OCI-LY7 (cell line): ENCODE results near the gene TMEM273. TPM values are rescaled to one million over a fixed set of nuclear protein-coding genes. Genes with fewer than 3 reads are reported as not detected.

ENCODE experiments used
- BruUV-seq: library from RNA; stranded (reverse); fragments of 400-500 nt; replicated peaks from 2 replicates; lab custom pipeline; 2021; lab: Mats Ljungman, UMichigan
- CTCF ChIA-PET: fragments of 300-600 bp; sonication (Branson Sonifier 250); formaldehyde crosslinking; loops from one replicate; lab custom pipeline; 2022; ENCODE audit warnings: antibody characterized with exemption; ENCODE audit not compliant: unreplicated experiment; lab: Charles Lee
- POLR2A ChIA-PET: fragments of 300-600 bp; sonication (Branson Sonifier 250); formaldehyde crosslinking; loops from one replicate; lab custom pipeline; 2022; ENCODE audit warnings: antibody characterized with exemption; lab: Charles Lee
- DNase-seq: peaks from one replicate; pipeline ENCODE4 v3.0.0-alpha.2; 2015; ENCODE audit warnings: low spot score
- H2AFZ ChIP-seq: fragments of 200-600 bp; sonication (generic), shearing (Covaris generic); 2 replicates; pipeline ENCODE4 v1.6.1; 2014; ENCODE audit warnings: mild to moderate bottlenecking, antibody characterized with exemption, low read length, moderate library complexity
- H3K27ac ChIP-seq: fragments of 200-600 bp; sonication (generic); 2 replicates; pipeline ENCODE4 v1.5.1; 2014; ENCODE audit warnings: mixed run types, low read depth, mild to moderate bottlenecking, moderate library complexity, low read length, inconsistent platforms; ENCODE audit not compliant: poor library complexity, severe bottlenecking
- H3K36me3 ChIP-seq: fragments of 200-600 bp; sonication (generic); 2 replicates; pipeline ENCODE4 v1.6.1; 2014; ENCODE audit warnings: mild to moderate bottlenecking, antibody characterized with exemption, low read length, moderate library complexity, mixed read lengths; ENCODE audit not compliant: insufficient read depth
- H3K4me1 ChIP-seq: fragments of 200-600 bp; sonication (generic); 2 replicates; pipeline ENCODE4 v1.5.1; 2014; ENCODE audit warnings: mild to moderate bottlenecking, low read length; ENCODE audit not compliant: insufficient read depth, poor library complexity, severe bottlenecking
- H3K4me2 ChIP-seq: fragments of 200-600 bp; sonication (generic); 2 replicates; pipeline ENCODE4 v1.6.1; 2014; ENCODE audit warnings: mild to moderate bottlenecking, low read length
- H3K4me3 ChIP-seq: fragments of 200-600 bp; sonication (generic); 2 replicates; pipeline ENCODE4 v1.5.1; 2014; ENCODE audit warnings: mild to moderate bottlenecking, low read depth, low read length; ENCODE audit not compliant: poor library complexity, severe bottlenecking
- H3K79me2 ChIP-seq: fragments of 200-600 bp; sonication (generic); 2 replicates; pipeline ENCODE4 v1.6.1; 2016; ENCODE audit warnings: low read depth, mild to moderate bottlenecking, low read length, moderate library complexity, mixed read lengths; ENCODE audit not compliant: insufficient read depth
- H3K9me2 ChIP-seq: fragments of 200-600 bp; sonication (generic); 2 replicates; pipeline ENCODE4 v1.6.1; 2016; ENCODE audit warnings: mild to moderate bottlenecking, low read length, mixed read lengths; ENCODE audit not compliant: insufficient read depth
- H3K9me3 ChIP-seq: fragments of 200-600 bp; sonication (generic); 2 replicates; pipeline ENCODE4 v1.6.1; 2014; ENCODE audit warnings: mild to moderate bottlenecking, mixed run types, low read length, mixed read lengths
- H4K20me1 ChIP-seq: fragments of 200-600 bp; sonication (generic); 2 replicates; pipeline ENCODE4 v1.6.1; 2014; ENCODE audit warnings: mild to moderate bottlenecking, antibody characterized with exemption, low read length, moderate library complexity, mixed read lengths; ENCODE audit not compliant: insufficient read depth
- EZH2phosphoT487 ChIP-seq: fragments of 200-600 bp; sonication (generic); IDR thresholded peaks from 2 replicates; pipeline ENCODE4 v1.6.1; 2018; ENCODE audit warnings: low read depth, borderline replicate concordance, mild to moderate bottlenecking, mixed run types, antibody characterized with exemption, low read length, moderate library complexity, mixed read lengths
- intact Hi-C: fragments of 100-400 bp; cut with micrococcal nuclease; formaldehyde crosslinking; loops from one replicate; pipeline ENCODE4 v1.10.0; 2022; ENCODE audit not compliant: unreplicated experiment
- total RNA-seq, 2 experiments: library from RNA; depleted of rRNA in 1 of 2; stranded (reverse); fragments of >200 nt in 1 of 2; shearing (Covaris generic) in 1 of 2; gene quantifications; 2 replicates each; pipeline ENCODE4 v1.2.3, GENCODE V29; 2014 to 2022
- TF ChIP-seq, protein P1 (sequence below): fragments of 200-600 bp; sonication (generic); conservative IDR thresholded peaks from 2 replicates; pipeline ENCODE4 v1.5.1; 2014; ENCODE audit warnings: mild to moderate bottlenecking, antibody characterized with exemption, low read length, moderate library complexity, mixed read lengths

The TMEM273 gene
- total RNA-seq, 2 experiments from 2014 or later, result 0.82 to 1.8 TPM

DNA sequence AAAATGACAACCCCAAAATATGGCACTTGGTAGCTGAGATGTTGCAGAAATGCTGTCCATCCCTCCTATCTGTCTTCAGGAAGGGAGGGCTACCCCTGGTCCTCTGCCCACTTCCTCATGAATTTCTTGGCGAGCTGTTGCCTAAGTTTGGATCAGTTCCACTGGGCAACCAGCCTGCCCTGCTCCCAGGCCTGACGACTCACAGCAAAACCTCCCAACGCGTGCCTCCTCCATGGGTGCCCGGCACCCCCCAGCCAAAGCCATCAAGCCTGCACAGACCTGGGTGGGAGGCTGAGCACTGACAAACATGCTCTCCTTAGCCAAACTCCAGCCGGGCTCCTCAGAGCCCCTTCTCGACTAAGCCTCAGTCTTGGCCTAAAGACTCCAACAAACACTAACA is 81.7 kb downstream of the TMEM273 start:
- Histone ChIP-seq H3K36me3 (no peaks in the 10 kb centered on the region), H2AFZ (no peak overlapping the region), H3K9me2 (no peaks in the 10 kb centered on the region), H3K4me2 (no peak overlapping the region), H3K4me1 (no peaks in the 10 kb centered on the region), H3K27ac (no peak overlapping the region), H4K20me1 (no peaks in the 10 kb centered on the region), H3K9me3 (no peaks in the 10 kb centered on the region), H3K4me3 (no peak overlapping the region), H3K79me2 (no peaks in the 10 kb centered on the region)
- intact Hi-C loops, result no loop called here
- DNase-seq, result no peak
- BruUV-seq, result no TSS peak
- CTCF ChIA-PET, result no interaction called here
- TF ChIP-seq, protein P1, sequence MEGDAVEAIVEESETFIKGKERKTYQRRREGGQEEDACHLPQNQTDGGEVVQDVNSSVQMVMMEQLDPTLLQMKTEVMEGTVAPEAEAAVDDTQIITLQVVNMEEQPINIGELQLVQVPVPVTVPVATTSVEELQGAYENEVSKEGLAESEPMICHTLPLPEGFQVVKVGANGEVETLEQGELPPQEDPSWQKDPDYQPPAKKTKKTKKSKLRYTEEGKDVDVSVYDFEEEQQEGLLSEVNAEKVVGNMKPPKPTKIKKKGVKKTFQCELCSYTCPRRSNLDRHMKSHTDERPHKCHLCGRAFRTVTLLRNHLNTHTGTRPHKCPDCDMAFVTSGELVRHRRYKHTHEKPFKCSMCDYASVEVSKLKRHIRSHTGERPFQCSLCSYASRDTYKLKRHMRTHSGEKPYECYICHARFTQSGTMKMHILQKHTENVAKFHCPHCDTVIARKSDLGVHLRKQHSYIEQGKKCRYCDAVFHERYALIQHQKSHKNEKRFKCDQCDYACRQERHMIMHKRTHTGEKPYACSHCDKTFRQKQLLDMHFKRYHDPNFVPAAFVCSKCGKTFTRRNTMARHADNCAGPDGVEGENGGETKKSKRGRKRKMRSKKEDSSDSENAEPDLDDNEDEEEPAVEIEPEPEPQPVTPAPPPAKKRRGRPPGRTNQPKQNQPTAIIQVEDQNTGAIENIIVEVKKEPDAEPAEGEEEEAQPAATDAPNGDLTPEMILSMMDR, result no peak
- no peak for TF ChIP-seq EZH2phosphoT487
- POLR2A ChIA-PET, result no interaction called here

DNA sequence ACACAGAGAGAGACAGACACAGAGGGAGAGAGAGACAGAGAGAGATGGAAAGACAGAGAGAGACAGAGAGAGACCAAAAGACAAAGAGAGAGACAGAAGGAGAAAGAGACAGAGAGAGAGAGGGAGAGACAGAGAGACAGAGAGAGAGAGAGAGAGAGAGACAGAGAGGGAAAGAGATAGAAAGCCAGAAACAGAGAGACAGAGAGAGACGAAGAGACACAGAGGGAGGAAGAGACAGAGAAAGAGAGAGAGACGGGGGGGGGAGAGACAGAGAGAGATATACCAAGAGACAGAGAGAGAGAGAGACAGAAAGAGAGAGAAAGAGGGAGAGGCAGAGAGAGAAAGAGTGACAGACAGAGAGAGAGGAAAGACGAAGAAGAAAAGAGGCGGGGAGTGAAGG is 83.1 kb downstream of the TMEM273 start:
- ChIA-PET POLR2A (no interaction called here), CTCF (no interaction called here)
- TF ChIP-seq EZH2phosphoT487, result no peak
- TF ChIP-seq, protein P1, result no peak
- intact Hi-C loops, result no loop called here
- Histone ChIP-seq H3K4me2 (no peak overlapping the region), H2AFZ (no peak overlapping the region), H3K79me2 (no peaks in the 10 kb centered on the region), H3K27ac (no peak overlapping the region), H4K20me1 (no peaks in the 10 kb centered on the region), H3K4me3 (no peak overlapping the region), H3K9me3 (no peaks in the 10 kb centered on the region), H3K4me1 (no peaks in the 10 kb centered on the region), H3K36me3 (no peaks in the 10 kb centered on the region), H3K9me2 (no peaks in the 10 kb centered on the region)
- no TSS peak for BruUV-seq
- DNase-seq, result no peak

Other genes starting within 250 kb of the TMEM273 start
- gene LRRC18, start 248.6 kb downstream of the TMEM273 start, total RNA-seq (2014; rRNA removed; shearing (Covaris generic)), result not detected in 2 replicates
- not detected in 2 replicates for gene LRRC18, start 248.6 kb downstream of the TMEM273 start, total RNA-seq (2022)
- gene VSTM4, start 72.9 kb downstream of the TMEM273 start, total RNA-seq (2014; rRNA removed; shearing (Covaris generic)), result not detected in 2 replicates
- not detected in 2 replicates for gene VSTM4, start 72.9 kb downstream of the TMEM273 start, total RNA-seq (2022)
- 0.31 and 0.38 TPM in 2 replicates for gene FAM170B, start 54.4 kb downstream of the TMEM273 start, total RNA-seq (2014; rRNA removed; shearing (Covaris generic))
- 0.23 TPM in 1 of 2 replicates, not detected in the other for gene FAM170B, start 54.4 kb downstream of the TMEM273 start, total RNA-seq (2022)
- gene C10orf71, start 110.8 kb upstream of the TMEM273 start, total RNA-seq (2014; rRNA removed; shearing (Covaris generic)), result 0.03 and 0.06 TPM in 2 replicates
- 0.08 and 0.24 TPM in 2 replicates for gene C10orf71, start 110.8 kb upstream of the TMEM273 start, total RNA-seq (2022)
- not detected in 2 replicates for gene DRGX, start 207.7 kb upstream of the TMEM273 start, total RNA-seq (2014; rRNA removed; shearing (Covaris generic))
- gene DRGX, start 207.7 kb upstream of the TMEM273 start, total RNA-seq (2022), result not detected in 2 replicates